NCI-H187 (cell line): Measurements from ENCODE around the gene HADHB.
A peak's percentile ranks its signal among the peaks of the same experiment; 100 is the strongest.

Source experiments
- DNase-seq, 2 experiments: peaks; one replicate each; lab custom pipeline; 2025; lab: John Stamatoyannopoulos, UW

HADHB gene

GRCh38 chr2:26244309-26245230, at the start of gene HADHB, which contains the start of gene HADHA:
HADHB (plus strand) TSS chr2:26244939; CDS start chr2:26254255, 9,316 bp downstream.
HADHA (minus strand) TSS chr2:26244632; CDS start chr2:26244596, 36 bp downstream.
- DNase-seq, result peak; percentile 83 to 86

DNA sequence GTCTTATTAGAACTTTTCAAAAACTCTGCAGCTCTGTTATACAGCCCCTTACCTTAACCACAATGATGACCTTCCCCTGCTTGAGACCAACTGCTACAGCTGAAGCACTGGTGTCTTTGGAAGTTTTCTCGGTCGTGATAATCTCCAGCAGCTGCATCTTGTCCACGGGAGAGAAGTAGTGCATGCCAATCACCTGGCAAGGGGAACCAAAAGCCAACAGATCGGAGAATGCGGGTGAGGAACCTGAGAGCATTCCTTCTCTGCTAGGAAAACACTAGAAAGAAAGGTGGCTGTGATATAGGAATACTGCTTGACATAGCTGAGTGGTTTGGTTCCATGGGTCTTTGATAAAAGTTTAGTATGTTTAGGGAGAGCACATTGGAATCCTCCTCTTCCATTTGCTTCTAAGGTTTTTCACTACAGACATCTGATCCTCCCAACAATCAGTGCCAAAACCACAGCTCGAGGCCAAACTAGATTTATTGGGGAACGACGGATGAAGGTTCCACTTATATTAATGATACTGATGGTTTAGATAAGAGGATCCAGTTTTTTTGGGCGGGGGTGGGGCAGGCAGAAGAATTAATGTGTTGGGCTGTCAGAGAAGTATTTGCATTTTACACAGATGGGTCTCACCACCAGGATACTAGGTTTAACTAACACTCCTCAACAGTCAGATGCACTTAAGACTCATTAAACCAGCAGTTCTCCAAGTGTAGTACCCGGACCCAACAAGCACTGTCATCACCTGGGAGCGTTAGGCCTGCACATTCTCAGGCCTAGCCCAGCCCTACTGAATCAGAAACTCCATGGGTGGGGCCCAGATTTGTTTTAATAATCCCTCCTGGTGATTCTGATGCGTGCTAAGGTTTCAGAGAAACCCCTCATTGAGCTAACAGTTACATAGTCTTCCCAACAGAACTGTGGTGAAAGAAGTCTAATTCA, 49.4 kb upstream of the HADHB start:
- no peak for DNase-seq

DNA sequence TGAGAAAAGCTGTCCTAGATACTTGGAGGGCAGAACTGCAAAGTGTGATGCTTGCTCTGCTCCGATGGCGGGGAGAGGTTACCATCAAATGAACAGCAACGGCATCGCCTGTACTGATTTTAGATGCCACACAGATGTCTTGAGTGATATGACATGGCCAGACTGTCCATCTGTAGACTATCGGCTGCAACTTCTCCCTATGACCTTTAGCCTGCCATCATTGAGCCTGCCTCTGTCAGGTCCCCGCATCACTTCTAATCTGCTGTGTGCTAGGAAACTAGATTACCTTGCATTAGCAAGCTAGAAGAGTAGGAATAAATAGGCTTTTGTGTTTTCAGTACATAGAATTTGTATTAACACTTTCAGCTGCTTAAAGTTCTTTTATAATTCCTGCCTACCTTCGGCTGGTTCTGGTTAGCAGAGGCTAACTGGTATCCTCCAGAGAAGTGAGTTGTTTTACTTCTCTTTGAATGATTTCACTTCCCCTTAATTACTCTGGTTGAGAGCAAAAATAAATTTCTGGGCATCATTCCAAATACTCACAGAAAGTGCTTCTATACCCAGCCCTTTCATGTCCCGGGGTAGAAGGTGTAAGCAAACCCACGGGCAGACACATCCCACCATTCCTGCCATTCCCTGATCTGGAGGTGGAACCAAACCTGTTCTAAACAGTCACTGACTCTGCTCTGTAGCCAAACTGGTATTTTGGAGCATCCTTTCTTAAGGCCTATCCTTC, 47.9 kb upstream of the HADHB start:
- no peak for DNase-seq

DNA sequence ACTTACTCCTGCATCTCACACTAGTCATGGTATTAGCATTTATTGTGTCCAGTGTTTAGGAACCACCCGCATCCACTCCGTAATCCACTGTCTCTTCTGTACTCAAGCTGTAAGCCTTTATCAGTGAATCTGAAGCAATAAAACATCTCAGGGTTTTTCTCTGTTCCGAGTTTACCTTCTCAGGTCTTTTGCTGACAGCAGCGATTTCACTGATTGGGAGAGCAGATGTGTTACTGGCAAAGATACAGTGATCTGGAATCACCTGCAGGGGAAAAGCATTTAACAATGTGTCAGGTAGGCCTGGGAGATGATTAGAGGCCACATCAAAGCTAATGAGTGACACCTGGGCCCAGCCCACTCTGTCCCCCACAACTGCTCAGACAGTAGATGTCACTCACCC, 47.2 kb upstream of the HADHB start:
- DNase-seq, result no peak

DNA sequence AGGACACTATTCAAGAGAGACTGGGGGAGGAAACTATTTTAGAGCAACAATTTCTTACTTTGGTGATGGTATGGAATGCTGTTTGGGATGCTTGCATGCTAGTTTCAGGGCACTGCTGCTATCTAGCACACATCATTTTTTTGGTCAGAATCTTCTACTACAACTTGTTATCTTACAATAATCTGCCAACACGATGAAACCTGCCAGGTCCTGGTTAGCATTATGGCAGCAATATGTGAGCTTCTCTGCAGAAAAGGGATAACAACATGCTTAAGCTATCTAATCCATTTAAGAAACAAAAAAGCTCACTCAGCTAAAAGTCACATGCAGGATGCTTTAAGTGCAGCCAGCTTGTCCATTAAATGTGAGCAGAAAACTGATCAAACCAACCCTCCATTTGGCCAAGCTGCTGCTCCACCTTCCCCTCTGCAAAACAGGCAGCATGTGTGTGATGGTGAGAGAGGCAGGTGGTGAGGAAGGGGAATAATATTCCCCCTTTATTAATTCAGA, 41.7 kb upstream of the HADHB start:
- DNase-seq, result no peak

DNA sequence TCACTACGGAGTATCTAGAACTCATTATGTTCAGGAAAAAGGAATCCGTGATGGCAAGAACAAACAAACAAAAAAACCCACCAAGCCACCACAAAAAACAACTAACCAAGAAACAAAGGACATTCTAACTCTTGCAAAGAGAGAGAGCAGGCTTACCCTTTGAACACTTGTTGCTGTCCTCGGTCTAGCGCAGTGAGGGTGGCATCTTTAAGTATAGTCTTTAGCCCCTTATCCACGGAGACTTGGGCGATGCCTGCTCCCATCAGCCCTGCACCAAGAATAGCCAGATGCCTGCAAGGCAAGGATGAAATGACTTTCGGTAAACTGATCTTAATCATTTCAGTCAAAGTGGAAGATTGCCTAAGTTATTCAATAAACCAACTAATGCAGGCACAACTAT, 40.8 kb upstream of the HADHB start:
- DNase-seq, result no peak

GRCh38 chr2:26212011-26212410, 32.7 kb upstream of the HADHB start:
- no peak for DNase-seq

DNA sequence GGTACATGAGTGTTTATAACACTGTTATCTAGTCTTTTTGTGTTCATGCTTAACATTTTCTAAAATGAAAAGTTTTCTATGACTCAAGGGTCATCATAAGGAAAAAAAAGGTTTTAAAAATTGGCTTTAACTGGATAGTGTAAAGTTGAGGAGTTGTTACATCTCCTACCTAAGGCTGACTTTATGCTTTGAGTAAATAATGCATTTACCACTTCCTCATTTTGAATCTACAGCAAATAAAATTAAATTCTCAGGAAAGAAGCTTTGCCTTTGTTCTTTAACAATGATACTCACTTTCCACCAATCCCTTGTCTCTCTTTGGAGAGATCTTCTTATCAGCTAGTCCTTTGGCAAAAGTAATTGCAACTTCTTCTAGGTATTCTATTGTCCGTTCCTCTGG, 30.0 kb upstream of the HADHB start:
- DNase-seq, result no peak

GRCh38 chr2:26215833-26216232, 28.9 kb upstream of the HADHB start:
- no peak for DNase-seq

DNA sequence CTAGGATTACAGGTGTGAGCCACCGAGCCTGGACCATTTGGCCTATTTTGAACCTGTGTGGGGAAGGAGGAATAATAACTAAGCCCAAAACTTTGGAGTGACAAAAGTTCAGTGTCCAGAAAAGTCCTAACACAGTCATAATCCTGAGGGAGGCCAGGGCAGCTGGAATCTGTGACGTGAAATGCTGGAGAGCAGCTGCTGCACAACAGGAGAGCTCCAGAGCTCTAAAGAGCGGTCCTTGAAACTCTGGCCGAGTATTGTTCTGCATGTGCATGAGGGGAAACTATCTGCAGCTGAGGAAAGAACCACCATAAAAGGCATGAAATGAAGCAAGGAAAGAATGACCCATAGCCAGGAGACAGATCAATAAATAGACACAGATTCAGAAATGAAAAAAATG, 28.2 kb upstream of the HADHB start:
- DNase-seq, result no peak

GRCh38 chr2:26217720-26218119, 27.0 kb upstream of the HADHB start:
- no peak for DNase-seq

GRCh38 chr2:26223018-26223417, 21.7 kb upstream of the HADHB start:
- no peak for DNase-seq

DNA sequence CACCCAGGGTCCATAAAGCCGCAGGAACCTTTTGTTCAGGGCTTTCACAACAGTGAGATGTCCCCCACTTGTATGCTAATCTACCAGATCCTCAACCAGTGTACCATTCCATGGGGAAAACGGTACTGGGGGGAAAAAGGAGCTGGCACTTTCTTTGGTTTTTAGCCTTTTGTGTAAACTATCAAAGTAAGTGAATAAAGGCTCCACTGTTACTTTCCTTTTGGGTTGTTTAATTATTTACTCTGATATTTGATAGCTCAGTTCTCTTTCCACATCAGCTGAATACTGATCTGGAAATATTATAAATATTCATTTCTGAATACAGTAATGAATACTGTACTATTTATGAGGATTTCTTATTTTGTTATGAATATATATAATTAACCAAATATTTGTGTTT, 20.6 kb upstream of the HADHB start:
- DNase-seq, result no peak

DNA sequence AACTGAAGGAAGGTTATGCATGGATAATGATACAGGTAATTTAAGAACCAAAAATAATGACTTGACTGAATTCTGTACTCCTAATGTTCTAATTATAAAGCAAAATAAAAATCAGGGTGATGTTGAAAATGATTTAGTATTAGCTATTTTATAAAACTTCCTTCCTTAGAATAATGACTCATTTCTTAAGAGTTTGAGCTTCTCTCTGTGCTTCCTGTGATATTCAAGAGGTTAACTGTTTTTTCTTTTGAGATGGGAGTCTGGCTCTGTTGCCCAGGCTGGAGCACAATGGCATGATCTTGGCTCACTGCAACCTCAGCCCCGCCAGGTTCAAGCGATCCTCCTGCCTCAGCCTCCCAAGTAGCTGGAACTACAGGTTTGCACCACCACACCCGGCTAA, 15.1 kb upstream of the HADHB start:
- DNase-seq, result no peak

GRCh38 chr2:26230806-26231205, 13.9 kb upstream of the HADHB start:
- no peak for DNase-seq

- no peak for DNase-seq
These were observed 9.7 kb upstream of the HADHB start for GRCh38 chr2:26235089-26235488.

- no peak for DNase-seq
These were observed 6.9 kb upstream of the HADHB start for GRCh38 chr2:26237868-26238267.

GRCh38 chr2:26238311-26238958, 6.3 kb upstream of the HADHB start:
- no peak for DNase-seq

- DNase-seq, result no peak
These were observed 2.8 kb upstream of the HADHB start for GRCh38 chr2:26241928-26242436.

- DNase-seq, result no peak
These were observed 1.1 kb upstream of the HADHB start for GRCh38 chr2:26243470-26244308.
